ENCODE measurements around the gene RTN1. TPM values are rescaled to one million over a fixed set of nuclear protein-coding genes. Genes with fewer than 3 reads are reported as not detected.

RTN1 gene
- total RNA-seq, 1 donor from 2014 or later = 518 TPM

- H3K9me3 Mint-ChIP-seq (ENCODE audit: unreplicated experiment) = peaks cover 3% of the 10 kb centered on the region
- TF ChIP-seq, protein P1, sequence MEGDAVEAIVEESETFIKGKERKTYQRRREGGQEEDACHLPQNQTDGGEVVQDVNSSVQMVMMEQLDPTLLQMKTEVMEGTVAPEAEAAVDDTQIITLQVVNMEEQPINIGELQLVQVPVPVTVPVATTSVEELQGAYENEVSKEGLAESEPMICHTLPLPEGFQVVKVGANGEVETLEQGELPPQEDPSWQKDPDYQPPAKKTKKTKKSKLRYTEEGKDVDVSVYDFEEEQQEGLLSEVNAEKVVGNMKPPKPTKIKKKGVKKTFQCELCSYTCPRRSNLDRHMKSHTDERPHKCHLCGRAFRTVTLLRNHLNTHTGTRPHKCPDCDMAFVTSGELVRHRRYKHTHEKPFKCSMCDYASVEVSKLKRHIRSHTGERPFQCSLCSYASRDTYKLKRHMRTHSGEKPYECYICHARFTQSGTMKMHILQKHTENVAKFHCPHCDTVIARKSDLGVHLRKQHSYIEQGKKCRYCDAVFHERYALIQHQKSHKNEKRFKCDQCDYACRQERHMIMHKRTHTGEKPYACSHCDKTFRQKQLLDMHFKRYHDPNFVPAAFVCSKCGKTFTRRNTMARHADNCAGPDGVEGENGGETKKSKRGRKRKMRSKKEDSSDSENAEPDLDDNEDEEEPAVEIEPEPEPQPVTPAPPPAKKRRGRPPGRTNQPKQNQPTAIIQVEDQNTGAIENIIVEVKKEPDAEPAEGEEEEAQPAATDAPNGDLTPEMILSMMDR (IDR thresholded peaks at IDR 0.05; ENCODE audit: partially characterized antibody, unreplicated experiment) = no peak
- peaks cover 5% of the 10 kb centered on the region for H3K27me3 Mint-ChIP-seq (ENCODE audit: unreplicated experiment)
- no peak overlapping the region for H3K27ac Mint-ChIP-seq (ENCODE audit: unreplicated experiment)
- no peak overlapping the region for H3K4me3 Mint-ChIP-seq (ENCODE audit: unreplicated experiment)
- DNase-seq = no peak
- H3K4me1 Mint-ChIP-seq (ENCODE audit: low read depth, unreplicated experiment) = peaks cover 11% of the 10 kb centered on the region
- H3K36me3 Mint-ChIP-seq (ENCODE audit: unreplicated experiment) = peaks cover 26% of the 10 kb centered on the region
Observed at GRCh38 chr14:59600211-59600945, 270.2 kb downstream of the RTN1 start.

- TF ChIP-seq, protein P1 (IDR thresholded peaks at IDR 0.05; ENCODE audit: partially characterized antibody, unreplicated experiment) = no peak
- H3K4me3 Mint-ChIP-seq (ENCODE audit: unreplicated experiment) = no peak overlapping the region
Observed at GRCh38 chr14:59595071-59595470, 275.5 kb downstream of the RTN1 start.

GRCh38 chr14:59591641-59592370, 278.8 kb downstream of the RTN1 start:
- DNase-seq = no peak
- Mint-ChIP-seq H3K9me3 (ENCODE audit: unreplicated experiment) (no peaks in the 10 kb centered on the region), H3K27me3 (ENCODE audit: unreplicated experiment) (no peaks in the 10 kb centered on the region), H3K27ac (ENCODE audit: unreplicated experiment) (no peak overlapping the region), H3K36me3 (ENCODE audit: unreplicated experiment) (peaks cover 6% of the 10 kb centered on the region), H3K4me1 (ENCODE audit: low read depth, unreplicated experiment) (no peaks in the 10 kb centered on the region), H3K4me3 (ENCODE audit: unreplicated experiment) (no peak overlapping the region)
- TF ChIP-seq, protein P1 (IDR thresholded peaks at IDR 0.05; ENCODE audit: partially characterized antibody, unreplicated experiment) = no peak

More at GRCh38 chr14:59595071-59595470, 275.5 kb downstream of the RTN1 start:
- no peaks in the 10 kb centered on the region for H3K9me3 Mint-ChIP-seq (ENCODE audit: unreplicated experiment)
- H3K27ac Mint-ChIP-seq (ENCODE audit: unreplicated experiment) = no peak overlapping the region
- H3K36me3 Mint-ChIP-seq (ENCODE audit: unreplicated experiment) = peaks cover 24% of the 10 kb centered on the region
- no peaks in the 10 kb centered on the region for H3K4me1 Mint-ChIP-seq (ENCODE audit: low read depth, unreplicated experiment)
- DNase-seq = no peak
- H3K27me3 Mint-ChIP-seq (ENCODE audit: unreplicated experiment) = peaks cover 2% of the 10 kb centered on the region

DNA sequence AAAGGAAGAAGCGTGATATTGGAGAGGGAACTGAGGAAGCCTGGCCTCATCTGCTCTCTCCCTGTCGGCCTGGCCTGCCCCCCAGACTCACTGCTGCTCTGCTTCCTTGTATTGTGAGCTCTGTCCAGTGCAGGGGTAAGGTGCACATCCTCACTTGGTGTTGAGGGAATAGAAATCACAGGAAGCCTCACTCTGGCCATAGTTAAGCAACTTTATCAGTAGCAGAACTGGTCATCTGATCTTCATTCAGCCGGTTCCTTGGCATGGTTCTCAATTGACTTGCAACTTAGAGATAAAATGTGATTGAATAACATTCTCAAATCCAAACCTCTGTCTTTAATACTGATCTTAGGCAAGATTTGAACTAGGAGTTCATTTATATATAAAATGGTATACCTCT, 282.5 kb downstream of the RTN1 start:
- H3K4me1 Mint-ChIP-seq (ENCODE audit: low read depth, unreplicated experiment) = no peaks in the 10 kb centered on the region
- no peaks in the 10 kb centered on the region for H3K27me3 Mint-ChIP-seq (ENCODE audit: unreplicated experiment)
- TF ChIP-seq, protein P1 (IDR thresholded peaks at IDR 0.05; ENCODE audit: partially characterized antibody, unreplicated experiment) = no peak
- no peak overlapping the region for H3K4me3 Mint-ChIP-seq (ENCODE audit: unreplicated experiment)
- no peaks in the 10 kb centered on the region for H3K36me3 Mint-ChIP-seq (ENCODE audit: unreplicated experiment)
- H3K9me3 Mint-ChIP-seq (ENCODE audit: unreplicated experiment) = peaks cover 2% of the 10 kb centered on the region
- H3K27ac Mint-ChIP-seq (ENCODE audit: unreplicated experiment) = no peak overlapping the region
- DNase-seq = no peak

Data from glutamatergic neuron (in vitro differentiated cells).